ENCODE data around the gene MYLK4. TPM values are rescaled to one million over a fixed set of nuclear protein-coding genes. Genes with fewer than 3 reads are reported as not detected.

MYLK4 gene
- total RNA-seq, 1 donor from 2014 or later: 0.42 TPM

GRCh38 chr6:2623295-2623694 lies 127.4 kb downstream of the MYLK4 start:
- H3K27me3 ChIP-seq (ENCODE audit: control insufficient read depth, insufficient read depth, low read length): peaks cover 3% of the 10 kb centered on the region
- no peaks in the 10 kb centered on the region for H3K36me3 ChIP-seq (ENCODE audit: control insufficient read depth, insufficient read depth, low read length)
- no peak overlapping the region for H3K4me3 ChIP-seq (ENCODE audit: low read depth, low read length)
- no peak for DNase-seq (ENCODE audit: low read depth)
- TF ChIP-seq CTCF (IDR thresholded peaks at IDR 0.05; ENCODE audit: insufficient read depth, low read length, poor library complexity, severe bottlenecking): no peak

DNA sequence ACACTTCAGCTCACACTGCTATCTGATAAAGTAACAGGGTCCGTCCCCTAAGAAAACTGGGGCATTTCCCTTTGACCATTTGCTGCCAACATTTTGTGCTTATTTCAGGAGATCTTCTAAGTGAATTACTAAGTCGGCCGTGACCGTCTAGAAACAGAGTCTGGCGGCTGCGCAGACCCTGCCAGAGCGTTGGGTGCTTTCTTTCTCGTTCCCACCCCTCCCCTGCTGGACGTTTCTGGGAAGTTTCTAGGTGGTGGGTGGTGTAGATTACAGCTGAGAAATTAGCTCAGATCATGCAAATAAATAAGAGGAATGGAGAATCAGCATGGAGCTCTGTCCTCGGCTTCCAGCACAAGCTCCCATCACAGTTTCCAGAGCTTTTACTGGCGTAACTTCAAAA lies 128.1 kb downstream of the MYLK4 start:
- no peaks in the 10 kb centered on the region for H3K36me3 ChIP-seq (ENCODE audit: control insufficient read depth, insufficient read depth, low read length)
- peaks cover 3% of the 10 kb centered on the region for H3K27me3 ChIP-seq (ENCODE audit: control insufficient read depth, insufficient read depth, low read length)
- no peak for DNase-seq (ENCODE audit: low read depth)
- no peak for TF ChIP-seq CTCF (IDR thresholded peaks at IDR 0.05; ENCODE audit: insufficient read depth, low read length, poor library complexity, severe bottlenecking)
- no peak overlapping the region for H3K4me3 ChIP-seq (ENCODE audit: low read depth, low read length)

GRCh38 chr6:2619651-2620050 lies 131.1 kb downstream of the MYLK4 start:
- Histone ChIP-seq H3K4me3 (ENCODE audit: low read depth, low read length) (no peak overlapping the region), H3K27me3 (ENCODE audit: control insufficient read depth, insufficient read depth, low read length) (peaks cover 3% of the 10 kb centered on the region), H3K36me3 (ENCODE audit: control insufficient read depth, insufficient read depth, low read length) (no peaks in the 10 kb centered on the region)
- TF ChIP-seq CTCF (IDR thresholded peaks at IDR 0.05; ENCODE audit: insufficient read depth, low read length, poor library complexity, severe bottlenecking): no peak
- DNase-seq (ENCODE audit: low read depth): no peak

- no peak for TF ChIP-seq CTCF (IDR thresholded peaks at IDR 0.05; ENCODE audit: insufficient read depth, low read length, poor library complexity, severe bottlenecking)
- Histone ChIP-seq H3K4me3 (ENCODE audit: low read depth, low read length) (no peak overlapping the region), H3K27me3 (ENCODE audit: control insufficient read depth, insufficient read depth, low read length) (no peaks in the 10 kb centered on the region)
These were observed 133.0 kb downstream of the MYLK4 start for GRCh38 chr6:2617729-2618128.

DNA sequence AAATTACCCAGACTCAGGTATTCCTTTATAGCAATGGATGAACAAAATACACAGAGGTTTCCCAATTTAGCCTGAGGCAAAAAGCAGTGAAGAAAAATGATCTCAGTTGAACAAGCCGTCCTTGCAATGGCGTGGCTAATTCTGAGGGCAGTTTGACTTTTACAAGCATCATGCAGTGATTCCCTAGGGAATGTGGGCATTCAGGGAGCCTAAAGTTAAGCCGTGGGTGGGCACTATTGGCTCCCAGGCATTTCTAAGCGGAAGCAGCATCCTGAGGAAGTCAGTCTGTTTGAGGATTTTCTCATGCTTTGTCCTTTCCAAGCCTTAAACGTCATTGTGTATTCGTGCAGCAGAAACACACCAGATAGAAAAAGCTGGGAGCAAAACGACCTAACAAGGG lies 133.9 kb downstream of the MYLK4 start:
- no peaks in the 10 kb centered on the region for H3K27me3 ChIP-seq (ENCODE audit: control insufficient read depth, insufficient read depth, low read length)
- H3K4me3 ChIP-seq (ENCODE audit: low read depth, low read length): no peak overlapping the region
- DNase-seq (ENCODE audit: low read depth): no peak
- TF ChIP-seq CTCF (IDR thresholded peaks at IDR 0.05; ENCODE audit: insufficient read depth, low read length, poor library complexity, severe bottlenecking): no peak
- no peaks in the 10 kb centered on the region for H3K36me3 ChIP-seq (ENCODE audit: control insufficient read depth, insufficient read depth, low read length)

More at GRCh38 chr6:2617729-2618128, 133.0 kb downstream of the MYLK4 start:
- no peaks in the 10 kb centered on the region for H3K36me3 ChIP-seq (ENCODE audit: control insufficient read depth, insufficient read depth, low read length)
- no peak for DNase-seq (ENCODE audit: low read depth)

DNA sequence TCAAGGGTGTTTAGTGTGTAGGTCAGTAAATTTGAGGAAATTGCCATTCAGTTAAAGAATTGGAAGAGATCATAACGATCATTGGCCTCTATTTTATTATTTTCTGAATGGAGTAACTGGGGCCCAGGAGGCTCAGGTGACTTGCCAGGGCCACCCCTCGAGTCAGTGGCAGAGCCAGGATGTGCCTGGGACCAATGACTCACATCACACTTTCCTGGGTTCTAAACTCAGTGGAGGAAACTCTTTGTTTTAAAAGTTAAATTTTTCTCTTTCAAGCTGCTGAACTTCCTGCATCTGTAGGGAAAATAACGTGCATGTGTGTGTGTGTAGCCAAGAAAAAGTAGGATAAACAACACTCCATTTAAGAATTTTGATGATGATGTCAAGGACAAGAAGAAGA lies 135.5 kb downstream of the MYLK4 start:
- Histone ChIP-seq H3K36me3 (ENCODE audit: control insufficient read depth, insufficient read depth, low read length) (no peaks in the 10 kb centered on the region), H3K27me3 (ENCODE audit: control insufficient read depth, insufficient read depth, low read length) (no peaks in the 10 kb centered on the region), H3K4me3 (ENCODE audit: low read depth, low read length) (no peak overlapping the region)
- no peak for TF ChIP-seq CTCF (IDR thresholded peaks at IDR 0.05; ENCODE audit: insufficient read depth, low read length, poor library complexity, severe bottlenecking)
- no peak for DNase-seq (ENCODE audit: low read depth)
